Duodenal mucosa (tissue), 2 donors: ENCODE data around the gene RMND5A.
A peak's percentile ranks its signal among the peaks of the same experiment; 100 is the strongest.

Experiments
- H3K27ac ChIP-seq: one replicate; pipeline ENCODE4 v1.7.0; 2013; ENCODE audit warnings: low read depth, low read length
- H3K27me3 ChIP-seq, 2 donors: one replicate each; pipeline ENCODE4 v1.7.0; 2013; ENCODE audit warnings: low read length in 2 of 2, control low read depth in 1 of 2; ENCODE audit not compliant: insufficient read depth in 2 of 2, control insufficient read depth in 1 of 2
- H3K36me3 ChIP-seq, 2 donors: one replicate each; pipeline ENCODE4 v1.7.0; 2013; ENCODE audit warnings: low read length in 2 of 2, control low read depth in 1 of 2; ENCODE audit not compliant: insufficient read depth in 2 of 2, control insufficient read depth in 1 of 2
- H3K4me1 ChIP-seq, 2 donors: one replicate each; pipeline ENCODE4 v1.7.0; 2013; ENCODE audit warnings: low read length in 2 of 2, control low read depth in 1 of 2; ENCODE audit not compliant: insufficient read depth in 2 of 2, control insufficient read depth in 1 of 2
- H3K4me3 ChIP-seq, 2 donors: one replicate each; pipeline ENCODE4 v1.7.0; 2013; ENCODE audit warnings: low read length in 2 of 2, low read depth in 1 of 2
- H3K9ac ChIP-seq, 2 donors: one replicate each; pipeline ENCODE4 v1.7.0; 2013; ENCODE audit warnings: low read length in 2 of 2, low read depth in 1 of 2
- H3K9me3 ChIP-seq, 2 donors: one replicate each; pipeline ENCODE4 v1.7.0; 2013; ENCODE audit warnings: low read length in 2 of 2, control low read depth in 1 of 2; ENCODE audit not compliant: control insufficient read depth in 1 of 2

RMND5A gene

GRCh38 chr2:86685351-86685750 is 34.7 kb upstream of the RMND5A start:
- no peak overlapping the region for H3K9ac ChIP-seq
- no peaks in the 10 kb centered on the region for H3K27me3 ChIP-seq
- H3K36me3 ChIP-seq: no peaks in the 10 kb centered on the region
- H3K4me1 ChIP-seq: no peaks in the 10 kb centered on the region
- H3K27ac ChIP-seq: no peak overlapping the region
- H3K9me3 ChIP-seq: no peaks in the 10 kb centered on the region
- no peak overlapping the region for H3K4me3 ChIP-seq

GRCh38 chr2:86686460-86686859 is 33.6 kb upstream of the RMND5A start:
- H3K9ac ChIP-seq: no peak overlapping the region
- no peaks in the 10 kb centered on the region for H3K4me1 ChIP-seq
- no peak overlapping the region for H3K27ac ChIP-seq
- H3K4me3 ChIP-seq: no peak overlapping the region
- no peaks in the 10 kb centered on the region for H3K9me3 ChIP-seq
- no peaks in the 10 kb centered on the region for H3K36me3 ChIP-seq
- no peaks in the 10 kb centered on the region for H3K27me3 ChIP-seq

- Histone ChIP-seq H3K9me3 (no peaks in the 10 kb centered on the region), H3K27me3 (no peaks in the 10 kb centered on the region), H3K9ac (no peak overlapping the region), H3K36me3 (no peaks in the 10 kb centered on the region), H3K4me3 (no peak overlapping the region), H3K27ac (no peak overlapping the region), H3K4me1 (no peaks in the 10 kb centered on the region)
Measured at GRCh38 chr2:86686905-86687304, 33.2 kb upstream of the RMND5A start.

- Histone ChIP-seq H3K4me3 (no peak overlapping the region), H3K4me1 (peaks cover 0 to 4% of the 10 kb centered on the region in 2 donors)
Measured at GRCh38 chr2:86695053-86695691, 24.9 kb upstream of the RMND5A start.

GRCh38 chr2:86697551-86698104 is 22.5 kb upstream of the RMND5A start:
- H3K9me3 ChIP-seq: peaks cover 7 to 14% of the 10 kb centered on the region in 2 donors

More at GRCh38 chr2:86695053-86695691, 24.9 kb upstream of the RMND5A start:
- Histone ChIP-seq H3K27me3 (no peaks in the 10 kb centered on the region), H3K36me3 (no peaks in the 10 kb centered on the region), H3K9ac (no peak overlapping the region), H3K27ac (no peak overlapping the region), H3K9me3 (peaks cover 7 to 14% of the 10 kb centered on the region in 2 donors)

GRCh38 chr2:86700690-86701089 is 19.4 kb upstream of the RMND5A start:
- peaks cover 1 to 3% of the 10 kb centered on the region in 2 donors for H3K9me3 ChIP-seq
- H3K36me3 ChIP-seq: no peaks in the 10 kb centered on the region
- H3K4me1 ChIP-seq: peaks cover 11 to 21% of the 10 kb centered on the region in 2 donors
- H3K4me3 ChIP-seq: no peak overlapping the region
- H3K27ac ChIP-seq: no peak overlapping the region
- no peaks in the 10 kb centered on the region for H3K27me3 ChIP-seq
- H3K9ac ChIP-seq: no peak overlapping the region

More at GRCh38 chr2:86697551-86698104, 22.5 kb upstream of the RMND5A start:
- H3K4me1 ChIP-seq: peaks cover 0 to 4% of the 10 kb centered on the region in 2 donors
- no peak overlapping the region for H3K4me3 ChIP-seq
- H3K9ac ChIP-seq: no peak overlapping the region
- no peak overlapping the region for H3K27ac ChIP-seq
- no peaks in the 10 kb centered on the region for H3K36me3 ChIP-seq
- H3K27me3 ChIP-seq: no peaks in the 10 kb centered on the region

GRCh38 chr2:86703704-86704361 is 16.3 kb upstream of the RMND5A start:
- H3K27ac ChIP-seq: no peak overlapping the region
- H3K4me3 ChIP-seq: peak overlapping the region; percentile 8 to 9
- H3K27me3 ChIP-seq: no peaks in the 10 kb centered on the region
- H3K9me3 ChIP-seq: no peaks in the 10 kb centered on the region
- peaks cover 11 to 24% of the 10 kb centered on the region in 2 donors for H3K4me1 ChIP-seq
- H3K36me3 ChIP-seq: no peaks in the 10 kb centered on the region
- H3K9ac ChIP-seq: no peak overlapping the region

GRCh38 chr2:86704459-86704971 is 15.6 kb upstream of the RMND5A start:
- Histone ChIP-seq H3K9ac (peak overlapping the region; percentile 29 to 51), H3K4me1 (peaks cover 11 to 24% of the 10 kb centered on the region in 2 donors), H3K27me3 (no peaks in the 10 kb centered on the region), H3K27ac (peak overlapping the region; percentile 47), H3K36me3 (no peaks in the 10 kb centered on the region), H3K4me3 (peak overlapping the region; percentile 9 to 36), H3K9me3 (no peaks in the 10 kb centered on the region)

- Histone ChIP-seq H3K9ac (no peak overlapping the region), H3K27me3 (no peaks in the 10 kb centered on the region), H3K4me1 (peaks cover 11 to 24% of the 10 kb centered on the region in 2 donors), H3K36me3 (no peaks in the 10 kb centered on the region), H3K9me3 (no peaks in the 10 kb centered on the region), H3K27ac (no peak overlapping the region), H3K4me3 (no peak overlapping the region)
Measured at GRCh38 chr2:86706220-86706619, 13.9 kb upstream of the RMND5A start.

GRCh38 chr2:86706935-86707334 is 13.2 kb upstream of the RMND5A start:
- no peaks in the 10 kb centered on the region for H3K27me3 ChIP-seq
- no peak overlapping the region for H3K4me3 ChIP-seq
- H3K9me3 ChIP-seq: no peaks in the 10 kb centered on the region
- H3K4me1 ChIP-seq: peaks cover 11 to 24% of the 10 kb centered on the region in 2 donors
- no peak overlapping the region for H3K27ac ChIP-seq
- no peaks in the 10 kb centered on the region for H3K36me3 ChIP-seq
- no peak overlapping the region for H3K9ac ChIP-seq
